A673 (cell line): Measurements from ENCODE around the gene CHRNA4. TPM values are rescaled to one million over a fixed set of nuclear protein-coding genes. Genes with fewer than 3 reads are reported as not detected.

ENCODE experiments used
- BruUV-seq: library from RNA; stranded (reverse); fragments of 400-500 nt; replicated peaks from 2 replicates; lab custom pipeline; 2021; lab: Mats Ljungman, UMichigan
- CTCF ChIA-PET: fragments of 300-600 bp; sonication (Branson Sonifier 250); formaldehyde crosslinking; loops from one replicate; lab custom pipeline; 2022; ENCODE audit warnings: antibody characterized with exemption; lab: Charles Lee
- POLR2A ChIA-PET: fragments of 300-600 bp; sonication (Branson Sonifier 250); formaldehyde crosslinking; loops from one replicate; lab custom pipeline; 2022; ENCODE audit warnings: antibody characterized with exemption; ENCODE audit not compliant: low non-redundant PET; lab: Charles Lee
- DNase-seq: peaks from one replicate; pipeline ENCODE4 v3.0.0-alpha.2; 2015; ENCODE audit warnings: low spot score
- H3K27ac ChIP-seq: fragments of 200-600 bp; sonication (generic); 2 replicates; pipeline ENCODE4 v1.5.1; 2016; ENCODE audit warnings: mixed run types, low read depth, mild to moderate bottlenecking, mixed read lengths, antibody characterized with exemption, low read length; ENCODE audit not compliant: poor library complexity, severe bottlenecking
- H3K27me3 ChIP-seq: fragments of 200-600 bp; sonication (generic); replicated peaks from 2 replicates; pipeline ENCODE4 v1.6.1; 2017; ENCODE audit warnings: mixed run types, low read depth, mild to moderate bottlenecking, mixed read lengths, antibody characterized with exemption, low read length; ENCODE audit not compliant: insufficient read depth, poor library complexity
- H3K36me3 ChIP-seq: fragments of 200-600 bp; sonication (generic); 2 replicates; pipeline ENCODE4 v1.6.1; 2016; ENCODE audit warnings: mixed run types, mild to moderate bottlenecking, mixed read lengths, antibody characterized with exemption, low read length; ENCODE audit not compliant: insufficient read depth, poor library complexity, severe bottlenecking
- H3K4me1 ChIP-seq: fragments of 200-600 bp; sonication (generic); 2 replicates; pipeline ENCODE4 v1.6.1; 2017; ENCODE audit warnings: mixed run types, mild to moderate bottlenecking, mixed read lengths, antibody characterized with exemption, low read length; ENCODE audit not compliant: insufficient read depth, poor library complexity, severe bottlenecking
- H3K4me3 ChIP-seq: fragments of 200-600 bp; sonication (generic); 2 replicates; pipeline ENCODE4 v1.5.1; 2016; ENCODE audit warnings: low read depth, mixed run types, mild to moderate bottlenecking, mixed read lengths, low read length; ENCODE audit not compliant: poor library complexity, severe bottlenecking
- H3K9me3 ChIP-seq: fragments of 200-600 bp; sonication (generic); 2 replicates; pipeline ENCODE4 v1.6.1; 2016; ENCODE audit warnings: mixed run types, low read depth, mild to moderate bottlenecking, mixed read lengths, antibody characterized with exemption, low read length; ENCODE audit not compliant: poor library complexity, severe bottlenecking
- EZH2 ChIP-seq: fragments of 200-600 bp; sonication (generic); IDR thresholded peaks from 2 replicates; pipeline ENCODE4 v1.6.1; 2017; ENCODE audit warnings: borderline replicate concordance, low read depth, mild to moderate bottlenecking, mixed read lengths, antibody characterized with exemption, low read length; ENCODE audit not compliant: poor library complexity, severe bottlenecking
- intact Hi-C: fragments of 100-400 bp; cut with micrococcal nuclease; formaldehyde crosslinking; loops from one replicate; pipeline ENCODE4 v1.10.0; 2022; ENCODE audit not compliant: unreplicated experiment
- total RNA-seq: library from RNA; stranded (reverse); gene quantifications from 2 replicates; pipeline ENCODE4 v1.2.3, GENCODE V29; 2021
- TF ChIP-seq, protein P1 (sequence below): fragments of 300-800, 200-600 bp; sonication (generic); conservative IDR thresholded peaks from 2 replicates; pipeline ENCODE4 v1.5.1; 2017; ENCODE audit warnings: low read depth, mild to moderate bottlenecking, antibody characterized with exemption, low read length, moderate library complexity, mixed read lengths

The CHRNA4 gene
- total RNA-seq, 1 experiment from 2014 or later = 0.26 TPM

DNA sequence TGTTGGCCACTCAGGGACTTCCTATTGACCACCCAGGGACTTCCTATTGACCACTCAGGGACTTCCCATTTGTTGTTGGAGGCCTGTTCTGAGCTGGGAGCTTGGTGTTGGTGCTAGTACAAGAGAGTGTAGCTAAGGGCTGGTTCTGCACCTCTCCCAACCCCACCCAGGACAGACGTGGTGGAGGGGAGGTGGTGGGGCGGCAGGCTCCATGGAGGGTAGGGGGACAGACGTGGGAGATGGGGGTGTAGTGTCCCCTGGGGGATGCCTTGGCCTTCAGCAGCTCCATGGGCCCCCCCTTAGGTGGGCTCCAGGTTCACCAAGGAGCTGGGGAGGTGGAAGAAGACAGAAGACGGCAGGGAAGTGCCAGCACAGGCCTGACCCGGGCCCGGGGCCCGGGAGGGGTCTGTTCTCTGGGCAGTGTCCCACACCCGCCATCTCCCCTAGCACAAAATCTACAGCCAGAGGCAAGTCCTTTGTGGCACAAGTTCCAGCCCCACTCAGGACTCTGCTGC lies 33.9 kb downstream of the CHRNA4 start:
- no peak for DNase-seq
- CTCF ChIA-PET = no interaction called here
- Histone ChIP-seq H3K27me3 (no peaks in the 10 kb centered on the region), H3K36me3 (no peaks in the 10 kb centered on the region), H3K9me3 (no peaks in the 10 kb centered on the region), H3K4me3 (no peak overlapping the region), H3K4me1 (no peaks in the 10 kb centered on the region), H3K27ac (peak overlapping the region; percentile 66)
- TF ChIP-seq, protein P1, sequence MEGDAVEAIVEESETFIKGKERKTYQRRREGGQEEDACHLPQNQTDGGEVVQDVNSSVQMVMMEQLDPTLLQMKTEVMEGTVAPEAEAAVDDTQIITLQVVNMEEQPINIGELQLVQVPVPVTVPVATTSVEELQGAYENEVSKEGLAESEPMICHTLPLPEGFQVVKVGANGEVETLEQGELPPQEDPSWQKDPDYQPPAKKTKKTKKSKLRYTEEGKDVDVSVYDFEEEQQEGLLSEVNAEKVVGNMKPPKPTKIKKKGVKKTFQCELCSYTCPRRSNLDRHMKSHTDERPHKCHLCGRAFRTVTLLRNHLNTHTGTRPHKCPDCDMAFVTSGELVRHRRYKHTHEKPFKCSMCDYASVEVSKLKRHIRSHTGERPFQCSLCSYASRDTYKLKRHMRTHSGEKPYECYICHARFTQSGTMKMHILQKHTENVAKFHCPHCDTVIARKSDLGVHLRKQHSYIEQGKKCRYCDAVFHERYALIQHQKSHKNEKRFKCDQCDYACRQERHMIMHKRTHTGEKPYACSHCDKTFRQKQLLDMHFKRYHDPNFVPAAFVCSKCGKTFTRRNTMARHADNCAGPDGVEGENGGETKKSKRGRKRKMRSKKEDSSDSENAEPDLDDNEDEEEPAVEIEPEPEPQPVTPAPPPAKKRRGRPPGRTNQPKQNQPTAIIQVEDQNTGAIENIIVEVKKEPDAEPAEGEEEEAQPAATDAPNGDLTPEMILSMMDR = no peak
- no peak for TF ChIP-seq EZH2
- intact Hi-C loops = no loop called here
- POLR2A ChIA-PET = interaction anchor here (0.7 kb wide), 1 partner anchor 839 kb away, joined by 6 read pairs; no protein-coding TSS in a partner anchor
- no TSS peak for BruUV-seq

DNA sequence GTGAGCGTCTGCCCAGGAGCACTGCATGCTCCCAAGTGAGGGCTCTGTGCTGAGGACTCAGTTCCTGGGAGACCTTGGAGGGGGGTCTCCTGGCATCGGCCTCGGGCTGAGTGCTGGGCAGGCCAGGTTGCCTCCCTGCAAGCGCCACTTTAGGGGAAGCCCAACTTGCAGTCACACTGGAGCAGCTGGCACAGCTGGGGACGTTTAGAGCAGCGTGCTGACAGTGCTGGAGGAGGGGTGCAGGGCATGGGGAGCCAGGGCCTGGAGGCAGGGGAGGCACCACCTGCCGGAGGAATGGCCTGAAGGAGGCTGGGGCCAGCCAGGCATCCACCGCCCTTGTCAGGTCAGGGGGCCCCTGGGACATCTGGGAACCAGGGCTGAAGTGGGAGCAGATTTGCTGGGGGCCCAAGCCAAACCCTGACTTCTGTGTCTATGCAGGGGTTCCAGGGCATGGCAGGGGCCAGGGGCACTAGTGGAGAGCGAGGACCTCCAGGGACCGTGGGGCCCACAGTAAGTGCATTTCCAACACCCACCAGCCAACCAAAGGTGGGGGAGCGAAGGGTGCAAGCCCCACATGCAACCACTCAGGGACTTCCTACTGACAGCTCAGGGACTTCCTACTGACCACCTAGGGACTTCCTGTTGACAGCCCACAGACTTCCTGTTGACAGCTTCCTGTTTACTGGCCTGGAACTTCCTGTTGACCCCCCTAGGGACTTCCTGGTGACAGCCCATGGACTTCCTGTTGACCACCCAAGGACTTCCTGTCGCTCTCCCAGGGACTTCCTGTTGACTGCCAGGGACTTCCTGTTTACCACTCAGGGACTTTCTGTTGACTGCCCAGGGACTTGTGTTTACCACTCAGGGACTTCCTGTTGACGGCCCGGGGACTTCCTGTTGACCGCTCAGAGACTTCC lies 34.6 kb downstream of the CHRNA4 start:
- H3K4me3 ChIP-seq = no peak overlapping the region
- no peaks in the 10 kb centered on the region for H3K9me3 ChIP-seq
- no peaks in the 10 kb centered on the region for H3K27me3 ChIP-seq
- DNase-seq = peak; percentile 71
- H3K27ac ChIP-seq = peak overlapping the region; percentile 66
- no peak for TF ChIP-seq EZH2
- TF ChIP-seq, protein P1 = no peak
- CTCF ChIA-PET = no interaction called here
- H3K36me3 ChIP-seq = no peaks in the 10 kb centered on the region
- POLR2A ChIA-PET = interaction anchor here (0.7 kb wide), 1 partner anchor 840 kb away, joined by 6 read pairs; no protein-coding TSS in a partner anchor
- BruUV-seq = no TSS peak
- intact Hi-C loops = no loop called here
- no peaks in the 10 kb centered on the region for H3K4me1 ChIP-seq

DNA sequence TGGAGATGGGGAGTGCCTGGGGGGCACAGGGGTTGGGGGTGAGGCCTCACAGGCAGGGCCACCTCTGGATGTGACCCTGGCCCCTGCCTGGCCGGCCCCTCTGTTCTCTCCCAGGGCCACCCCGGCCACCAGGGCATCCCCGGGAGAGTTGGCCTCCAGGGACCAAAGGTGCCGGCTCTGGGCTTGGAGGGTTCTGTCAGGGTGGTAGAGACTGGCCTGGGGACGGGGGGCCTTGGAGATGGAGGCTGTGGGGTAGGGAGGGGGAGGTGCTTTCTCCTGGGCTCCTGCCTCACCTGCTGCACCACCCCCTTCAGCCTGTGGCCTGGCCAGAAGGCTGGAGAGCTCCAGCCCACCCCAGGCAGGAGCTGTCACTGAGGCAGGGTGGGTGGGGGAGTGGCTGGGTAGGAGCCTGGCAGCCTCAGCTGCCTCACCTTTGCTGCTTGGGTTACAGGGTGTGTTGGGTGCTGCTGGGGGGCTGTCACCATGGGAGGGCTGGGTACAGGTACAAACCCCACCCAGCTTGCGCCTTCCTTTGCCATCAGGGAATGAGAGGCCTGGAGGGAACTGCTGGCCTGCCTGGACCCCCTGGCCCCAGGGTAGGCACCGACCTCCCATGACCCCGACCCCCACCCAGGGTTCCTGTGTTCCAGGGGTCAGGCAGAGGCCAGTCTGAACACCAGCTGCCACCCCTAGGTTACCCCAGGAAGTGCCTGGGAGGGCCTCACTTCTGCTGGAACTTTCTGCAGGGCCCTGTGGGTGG lies 35.4 kb downstream of the CHRNA4 start:
- DNase-seq = no peak
- Histone ChIP-seq H3K27me3 (no peaks in the 10 kb centered on the region), H3K27ac (peak overlapping the region; percentile 66), H3K4me3 (no peak overlapping the region), H3K36me3 (no peaks in the 10 kb centered on the region), H3K9me3 (no peaks in the 10 kb centered on the region), H3K4me1 (no peaks in the 10 kb centered on the region)
- TF ChIP-seq EZH2 = no peak
- TF ChIP-seq, protein P1 = no peak
- ChIA-PET POLR2A (no interaction called here), CTCF (no interaction called here)
- intact Hi-C loops = no loop called here
- BruUV-seq = no TSS peak
